Middle frontal gyrus (tissue), 1 donor: ENCODE results near the gene NEU2.
"Not testable (repeated sequence)": the region's sequence is repeated elsewhere in the genome, so short reads cannot be mapped to it uniquely, and the experiment has no call there.

Experiments used
- DNase-seq: peaks from one replicate; pipeline ENCODE4 v3.0.0-alpha.2; 2015; ENCODE audit warnings: low spot score; ENCODE audit errors: extremely low spot score

The NEU2 gene

DNA sequence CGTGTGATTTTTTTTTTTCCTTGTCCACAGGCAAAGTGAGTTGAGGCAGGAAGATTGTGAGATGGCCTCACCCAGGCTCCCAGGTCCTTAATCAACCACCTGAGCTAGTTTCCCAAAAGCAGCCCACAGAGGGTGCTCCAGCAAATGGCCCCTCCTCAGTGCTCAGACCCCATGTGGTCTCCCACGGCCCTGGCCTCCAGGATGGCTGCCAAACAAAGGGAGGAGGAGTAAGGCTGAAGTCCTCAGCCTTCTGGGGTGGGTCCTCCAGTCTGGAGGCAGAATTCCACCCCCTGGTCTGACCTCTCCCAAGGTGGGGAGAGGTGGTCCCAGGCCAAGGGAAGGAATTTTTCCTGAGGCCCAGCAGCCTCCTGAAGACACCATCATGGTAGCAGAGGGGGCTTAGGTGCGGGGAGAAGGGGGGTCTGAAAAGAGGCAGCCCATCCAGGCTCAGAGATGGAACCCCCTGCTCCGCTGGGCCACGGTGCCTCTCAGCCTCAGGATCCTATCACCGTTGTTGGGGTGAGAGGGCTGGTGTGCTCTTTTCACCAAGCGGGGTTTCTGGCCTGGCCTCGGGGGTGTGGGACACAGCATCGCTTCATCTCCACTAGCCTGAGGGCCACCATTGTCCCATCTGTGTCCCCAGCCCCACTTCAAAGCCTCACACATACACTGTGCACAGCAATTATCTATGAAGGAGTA lies 21.8 kb upstream of the NEU2 start:
- no peak for DNase-seq

DNA sequence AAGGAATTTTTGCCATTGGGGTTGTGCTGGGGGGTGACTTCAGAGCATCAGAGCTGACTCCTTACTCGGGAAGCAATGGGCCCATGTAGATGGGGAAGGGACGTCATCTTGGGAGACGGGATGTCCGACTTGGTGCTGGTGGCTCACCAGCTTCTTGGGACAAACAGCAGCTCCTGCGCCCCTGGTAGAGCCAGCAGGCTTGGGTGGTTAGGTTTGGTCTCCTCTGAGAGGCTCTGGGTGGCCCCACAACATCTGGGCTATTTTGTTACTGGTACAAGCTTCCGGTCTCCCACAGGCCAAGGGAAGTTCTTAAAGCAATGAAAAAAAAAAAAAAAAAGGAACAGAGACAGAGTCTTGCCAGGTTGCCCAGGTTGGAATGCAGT lies 21.2 kb upstream of the NEU2 start:
- no peak for DNase-seq

DNA sequence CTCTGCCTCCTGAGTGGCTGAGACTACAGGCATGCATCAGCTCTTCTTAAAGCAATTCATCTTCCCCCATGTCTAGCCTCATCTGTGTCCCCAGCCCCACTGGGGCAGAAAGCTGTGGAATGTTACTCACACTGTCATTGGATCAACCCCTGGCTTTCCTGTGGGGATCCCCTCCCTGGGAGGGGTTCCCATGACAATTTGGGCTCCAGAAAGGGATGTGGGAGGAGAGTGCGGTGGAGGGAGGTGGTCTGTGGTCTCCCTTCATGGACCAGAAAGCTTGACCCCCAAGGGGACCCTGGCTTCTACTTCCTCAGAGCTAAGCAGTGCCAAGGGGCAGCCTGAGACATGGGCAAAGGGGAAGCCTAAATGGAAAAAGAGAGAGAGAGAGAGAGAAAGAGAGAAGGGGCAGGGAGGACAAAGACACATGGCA lies 20.8 kb upstream of the NEU2 start:
- no peak for DNase-seq

DNA sequence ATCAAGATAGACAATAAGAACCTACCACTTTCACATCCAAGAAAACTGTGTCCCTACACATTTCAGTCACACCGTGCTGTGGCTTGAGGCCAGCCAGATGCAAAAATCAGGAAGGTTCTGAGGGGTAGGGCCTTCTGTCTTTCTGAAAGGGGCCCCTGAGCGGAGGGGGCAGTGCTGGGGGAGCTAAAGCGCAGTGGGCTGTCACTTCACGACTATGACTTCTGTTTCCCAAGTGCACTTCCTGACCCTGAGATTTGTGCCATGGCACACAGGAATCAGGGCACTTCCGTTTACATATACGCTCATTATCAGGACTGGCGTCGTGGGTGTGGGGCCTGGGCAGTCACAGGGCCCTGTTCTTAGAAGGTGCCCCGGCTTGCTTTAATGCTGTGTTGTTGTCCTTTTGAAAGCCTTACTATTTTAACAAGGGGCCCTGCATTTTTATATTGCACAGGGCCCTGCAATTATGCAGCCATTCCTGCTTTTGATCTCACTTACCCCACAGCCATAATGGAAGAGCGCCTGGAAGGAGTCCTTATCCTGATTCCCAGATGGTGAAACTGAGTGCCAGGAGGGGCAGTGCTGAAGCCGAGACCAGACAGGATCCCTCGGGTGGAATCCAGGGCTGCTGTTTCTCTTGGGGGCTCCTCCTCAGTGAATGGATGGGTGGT lies 20.0 kb upstream of the NEU2 start:
- no peak for DNase-seq

DNA sequence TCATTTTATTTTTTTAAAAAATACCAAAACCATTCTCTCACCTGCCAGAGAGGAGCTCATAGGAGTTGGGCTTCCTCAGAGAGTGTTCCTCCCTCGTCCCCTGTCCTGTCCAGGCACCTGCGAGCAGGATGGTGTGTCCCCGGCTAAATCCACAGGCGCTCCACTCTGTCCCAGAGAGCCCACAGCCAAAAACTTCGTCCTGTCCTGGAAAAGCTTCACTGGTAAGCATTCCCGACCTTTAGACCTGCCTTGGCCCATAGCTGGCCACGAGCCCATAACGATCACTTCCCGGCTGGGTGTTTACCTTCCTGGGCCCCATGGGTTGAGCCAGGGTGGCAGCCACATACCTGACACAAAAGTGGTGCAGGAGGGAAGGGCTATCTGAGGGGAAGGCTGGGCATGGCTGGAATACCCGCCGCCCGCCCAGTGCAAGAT lies 19.4 kb upstream of the NEU2 start, which contains the start of gene NGEF:
Gene NGEF (minus strand): TSS at position 230 of the 435 bp plus-strand sequence. CDS start 38,366 bp downstream, outside the sequence.
- no peak for DNase-seq

DNA sequence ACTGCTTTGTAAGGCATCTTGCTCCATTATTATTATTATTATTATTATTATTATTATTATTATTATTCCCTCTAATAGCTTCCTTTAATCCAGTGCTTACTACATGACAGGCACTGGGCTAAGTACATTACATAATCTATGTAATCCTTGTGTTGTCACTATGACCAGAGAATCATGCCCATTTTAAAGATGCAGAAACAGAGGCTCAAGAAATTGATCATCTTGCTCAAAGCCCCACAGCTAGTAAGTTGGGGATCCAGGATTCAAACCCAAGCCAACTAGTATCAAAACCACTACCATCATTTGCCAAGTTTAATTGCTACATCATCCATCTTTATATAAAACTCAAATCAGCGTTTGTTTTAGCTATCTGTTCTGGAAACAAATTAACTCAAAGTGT lies 18.8 kb upstream of the NEU2 start:
- no peak for DNase-seq

DNA sequence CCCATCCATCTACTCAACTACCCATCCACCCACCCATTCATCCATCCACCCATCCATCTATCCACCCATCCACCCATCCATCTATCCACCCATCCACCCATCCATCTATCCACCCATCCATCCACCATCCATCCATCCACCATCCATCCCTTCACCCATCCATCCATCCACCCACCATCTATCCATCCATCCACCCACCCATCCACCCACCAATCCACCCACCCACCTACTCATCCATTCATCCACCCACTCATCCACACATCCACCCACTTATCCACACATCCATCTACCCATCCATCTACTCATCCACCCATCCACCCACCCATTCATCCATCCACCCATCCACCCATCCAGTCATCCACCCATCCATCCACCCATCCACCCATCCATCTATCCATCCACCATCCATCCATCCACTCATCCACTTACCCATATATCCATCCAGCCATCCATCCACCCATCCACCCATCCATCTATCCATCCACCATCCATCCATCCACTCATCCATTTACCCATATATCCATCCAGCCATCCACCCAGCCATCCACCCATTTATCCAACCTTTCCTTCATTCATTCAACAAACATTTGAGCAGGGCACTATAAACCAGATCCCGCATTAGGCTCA lies 17.3 kb upstream of the NEU2 start:
- DNase-seq = no peak

DNA sequence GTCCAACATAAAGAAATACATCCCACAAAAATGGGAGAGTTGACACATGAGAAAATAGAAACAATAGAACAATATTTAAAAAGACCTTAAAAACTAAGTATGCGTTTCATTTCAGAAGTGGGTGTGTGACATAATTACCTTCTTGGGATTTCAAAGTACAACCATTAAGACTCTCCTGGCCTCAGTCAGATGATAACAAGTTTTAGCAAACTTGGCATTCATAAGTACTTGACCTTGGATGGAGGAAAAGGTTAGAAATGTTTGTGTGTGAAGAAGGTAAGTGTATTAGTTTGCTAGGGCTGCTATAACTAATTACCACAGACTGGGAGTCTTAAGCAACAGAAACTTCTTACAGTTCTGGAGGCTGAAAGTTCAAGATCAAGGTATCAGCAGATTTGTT lies 14.5 kb upstream of the NEU2 start:
- no peak for DNase-seq

DNA sequence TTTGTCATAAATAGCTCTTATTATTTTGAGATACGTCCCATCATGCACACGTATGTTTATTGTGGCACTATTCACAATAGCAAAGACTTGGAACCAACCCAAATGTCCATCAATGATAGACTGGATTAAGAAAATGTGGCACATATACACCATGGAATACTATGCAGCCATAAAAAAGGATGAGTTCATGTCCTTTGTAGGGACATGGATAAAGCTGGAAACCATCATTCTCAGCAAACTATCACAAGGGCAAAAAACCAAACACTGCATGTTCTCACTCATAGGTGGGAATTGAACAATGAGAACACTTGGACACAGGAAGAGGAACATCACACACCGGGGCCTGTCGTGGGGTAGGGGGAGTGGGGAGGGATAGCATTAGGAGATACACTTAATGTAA lies 12.9 kb upstream of the NEU2 start:
- DNase-seq = not testable (repeated sequence)

DNA sequence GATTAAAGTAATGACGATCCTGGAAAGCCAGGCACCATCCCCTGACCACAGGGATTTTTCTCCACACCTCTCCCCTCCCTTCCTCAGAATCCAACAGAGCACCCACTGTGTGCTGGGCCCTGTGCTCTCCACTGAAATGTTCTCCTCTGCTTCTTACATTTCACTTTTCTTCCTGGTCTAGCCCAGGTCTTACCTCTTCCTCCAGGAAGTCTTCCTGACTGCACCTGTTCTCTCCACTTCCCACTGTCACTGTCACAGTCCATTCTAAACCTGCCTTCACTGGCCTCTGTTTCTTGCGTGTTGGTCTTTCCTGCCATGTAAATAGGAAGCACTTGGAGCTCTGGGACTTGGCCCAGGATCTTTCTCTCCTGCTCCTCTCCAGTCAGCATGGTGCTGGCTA lies 12.0 kb upstream of the NEU2 start:
- DNase-seq = no peak

DNA sequence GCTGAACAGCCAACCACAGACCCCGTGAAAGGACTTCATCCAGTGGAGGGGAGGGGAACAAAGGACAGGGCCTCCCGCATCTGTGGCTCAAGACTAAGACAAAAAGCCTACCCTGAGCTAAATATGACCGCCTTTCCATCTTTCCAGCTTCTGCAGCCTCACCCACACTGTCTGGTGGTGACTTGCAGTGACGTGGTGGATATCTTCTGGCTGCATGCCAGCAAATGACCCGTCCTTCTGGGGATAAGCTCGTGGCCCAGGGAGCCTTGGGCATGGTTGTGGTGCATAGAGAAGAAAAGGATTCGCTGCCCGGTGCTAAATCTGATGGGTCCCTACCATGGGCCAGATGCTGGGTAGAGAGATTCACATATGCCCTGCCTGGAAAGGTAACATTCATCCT lies 10.7 kb upstream of the NEU2 start:
- no peak for DNase-seq

DNA sequence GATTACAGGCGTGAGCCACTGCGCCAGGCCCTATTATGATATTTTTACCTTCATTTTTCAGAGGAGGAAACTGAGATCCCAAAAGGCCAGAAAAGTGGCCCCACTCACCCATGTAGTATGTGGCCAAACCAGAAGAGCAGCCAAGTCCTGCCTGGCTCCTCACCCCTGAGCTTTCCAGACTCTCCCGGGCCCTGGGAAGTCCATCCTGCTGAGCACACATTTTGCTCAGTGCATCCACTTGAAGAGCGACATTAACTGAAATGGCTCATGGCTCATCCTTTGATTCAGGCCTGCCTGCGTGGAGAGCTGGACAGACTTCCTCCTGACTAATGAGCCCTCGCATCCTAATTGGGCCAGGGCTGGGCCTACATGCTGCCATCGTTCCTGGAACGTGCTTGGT lies 9.9 kb upstream of the NEU2 start:
- DNase-seq = no peak

DNA sequence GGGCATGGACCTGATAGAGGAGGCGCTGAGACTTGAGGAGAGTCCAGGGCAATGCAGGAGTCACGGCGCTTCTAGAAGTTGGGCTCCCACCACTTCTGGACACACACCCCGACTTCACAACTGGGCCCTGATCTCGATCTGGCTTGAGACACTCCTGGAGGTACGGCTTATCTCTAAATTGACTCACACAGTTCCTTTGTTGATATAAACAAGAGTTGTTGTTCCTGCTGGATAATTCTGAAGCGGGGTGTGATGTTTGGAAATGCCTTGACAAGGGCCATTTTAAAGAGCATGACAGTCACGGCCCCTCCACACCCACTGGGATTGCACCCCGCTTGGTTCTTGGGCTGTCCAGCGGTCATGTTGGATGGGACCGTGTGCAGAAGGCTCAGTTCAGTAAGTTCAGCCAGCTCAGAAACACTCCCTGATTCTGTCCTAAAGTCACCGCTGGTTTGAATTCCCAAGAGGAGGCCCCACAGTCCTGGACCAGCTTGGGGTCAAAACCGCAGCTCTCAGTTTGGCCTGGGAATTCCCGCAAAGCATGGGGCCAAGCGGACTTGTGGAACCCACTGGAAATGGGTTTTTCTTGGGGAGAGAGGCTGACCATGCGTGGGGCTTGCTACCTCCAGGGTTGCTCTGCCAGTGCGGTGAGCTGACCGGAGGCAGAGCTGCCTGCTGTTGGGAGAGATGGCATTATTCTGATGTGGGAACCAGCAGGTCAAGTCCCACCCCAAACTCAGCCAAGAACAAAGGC lies 9.3 kb upstream of the NEU2 start:
- DNase-seq = no peak

DNA sequence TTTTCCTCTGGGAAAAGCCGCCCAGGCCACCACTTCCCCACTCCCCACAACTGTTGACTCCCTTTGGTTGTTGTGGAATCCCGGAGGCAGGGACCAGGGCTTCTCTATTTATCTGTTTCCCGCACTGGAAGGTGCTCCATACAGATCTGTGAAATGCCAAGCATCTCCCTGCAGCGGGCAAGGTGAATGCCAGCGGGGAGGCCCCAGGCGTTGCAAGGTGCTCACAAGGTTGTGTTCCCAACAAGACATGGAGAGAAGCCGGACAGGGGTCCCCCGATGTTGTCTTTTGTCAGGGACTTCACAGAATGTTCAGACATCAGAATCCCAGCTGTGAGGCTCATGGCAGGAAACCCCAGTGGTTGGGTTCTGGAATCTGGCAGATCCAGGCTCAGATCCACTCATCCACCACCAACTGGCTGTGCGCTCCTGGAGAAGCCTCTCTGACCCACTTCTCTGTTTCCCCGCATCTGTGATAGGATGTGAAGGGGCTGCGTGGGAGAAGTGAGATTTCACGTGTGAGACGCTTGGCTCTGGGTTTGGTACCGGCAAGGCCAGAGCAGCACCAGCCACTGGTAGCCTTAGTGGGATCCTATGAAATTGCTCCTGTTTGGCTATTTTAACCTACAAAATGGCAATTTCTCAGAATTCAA lies 8.6 kb upstream of the NEU2 start:
- no peak for DNase-seq

DNA sequence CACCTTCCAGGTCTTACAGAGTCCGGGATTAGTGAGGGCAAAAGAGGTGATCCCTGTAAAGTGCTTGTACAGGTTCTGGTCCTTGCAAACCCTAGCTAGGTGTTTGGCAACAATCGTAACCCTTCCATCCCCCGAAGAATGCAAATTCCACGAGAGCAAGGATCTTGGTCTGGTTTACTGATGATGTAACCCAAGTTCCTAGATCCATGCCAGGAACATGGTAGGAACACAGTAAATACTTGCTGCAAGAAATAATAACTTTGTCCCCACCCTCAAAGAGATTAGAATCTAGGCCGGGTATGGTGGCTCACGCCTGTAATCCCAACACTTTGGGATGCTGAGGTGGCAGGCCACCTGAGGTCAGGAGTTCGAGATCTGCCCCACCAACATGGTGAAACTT lies 6.8 kb upstream of the NEU2 start:
- DNase-seq = no peak

DNA sequence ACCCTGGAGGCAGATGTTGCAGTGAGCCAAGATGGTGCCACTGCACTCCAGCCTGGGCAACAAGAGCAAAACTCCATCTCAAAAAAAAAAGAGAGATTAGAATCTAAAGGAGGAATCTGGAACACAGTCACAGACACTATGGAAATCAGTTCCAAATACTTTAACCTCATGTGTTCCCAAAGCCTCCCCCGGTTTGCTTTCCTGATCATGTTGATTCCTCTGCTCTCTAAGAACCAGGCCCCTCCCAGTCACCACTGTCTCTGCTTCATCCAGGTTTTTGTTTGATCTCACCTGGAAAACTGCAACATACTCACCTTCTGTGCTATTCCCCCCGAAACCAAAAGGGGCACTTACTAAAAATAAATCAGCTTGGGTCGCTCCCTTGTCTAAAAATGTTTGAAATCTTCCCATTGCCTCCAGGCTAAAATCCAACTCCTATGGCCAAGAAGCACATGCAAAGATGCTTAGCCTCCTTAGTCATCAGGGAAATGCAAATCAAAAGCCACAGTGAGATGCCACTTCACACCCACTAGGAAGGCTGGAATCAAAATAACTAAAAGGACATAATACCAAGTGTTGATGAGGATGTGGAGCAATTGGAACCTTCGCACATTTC lies 6.2 kb upstream of the NEU2 start:
- DNase-seq = no peak

DNA sequence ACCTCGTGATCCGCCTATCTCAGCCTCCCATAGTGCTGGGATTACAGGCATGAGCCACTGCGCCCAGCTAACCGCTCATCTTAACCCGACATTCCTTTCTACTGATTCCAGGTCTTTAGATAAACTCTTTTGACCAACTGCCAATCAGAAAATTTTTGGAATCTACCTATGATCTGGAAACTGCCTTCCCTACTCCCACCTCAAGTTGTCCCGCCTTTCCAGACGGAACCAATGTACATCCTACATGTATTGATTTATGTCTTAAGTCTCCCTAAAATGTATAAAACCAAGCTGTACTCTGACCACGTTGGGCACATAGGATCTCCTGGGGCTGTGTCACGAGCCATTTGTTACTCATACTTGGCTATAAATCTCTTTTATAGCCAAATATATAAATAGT lies 3.2 kb upstream of the NEU2 start:
- no peak for DNase-seq

DNA sequence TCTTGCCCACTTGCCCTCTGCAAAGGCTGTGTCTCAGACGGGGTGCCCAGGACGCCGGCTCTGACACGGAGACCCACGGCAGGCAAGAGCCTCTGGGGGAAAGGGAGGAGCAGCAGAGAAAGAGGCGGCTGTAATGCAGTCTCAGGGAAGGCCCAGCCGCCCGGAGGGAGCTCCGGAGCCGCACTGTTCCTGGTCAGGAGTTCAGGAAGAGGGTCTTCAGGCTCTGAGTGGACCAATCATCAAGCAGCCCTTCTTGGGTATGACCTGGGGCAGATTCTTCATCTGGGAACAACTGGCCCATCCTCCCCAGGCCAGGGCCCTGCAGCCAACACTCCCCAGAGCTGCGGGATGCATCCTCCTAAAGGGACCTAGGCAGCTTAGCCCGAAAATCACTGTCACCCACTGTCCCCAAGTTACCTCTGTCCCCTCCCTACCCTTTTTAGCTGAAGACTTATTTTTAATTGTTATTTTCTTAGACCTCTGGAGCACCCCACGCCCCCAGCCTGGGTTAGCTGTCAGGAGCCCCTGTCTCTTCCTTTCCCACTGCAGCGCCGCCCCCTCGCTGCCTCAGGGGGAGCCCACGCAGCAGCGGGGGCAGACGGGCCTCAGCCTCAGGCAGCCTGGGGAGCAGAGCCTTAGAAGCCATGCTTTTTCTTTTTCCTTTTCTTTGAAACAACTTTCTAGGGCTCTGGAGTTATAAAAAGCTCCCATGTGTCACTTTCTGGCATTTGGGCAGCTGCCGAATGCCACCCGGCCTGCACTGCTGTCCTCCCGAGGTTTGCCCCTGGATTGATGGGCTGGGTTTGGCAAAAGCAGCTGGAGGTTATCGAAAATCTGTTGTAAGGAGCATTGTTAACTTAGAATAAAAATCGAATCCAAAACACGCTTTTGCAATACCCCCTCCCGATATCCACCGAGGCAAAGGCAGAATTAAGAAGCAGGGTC lies 644 bp upstream of the NEU2 start:
- DNase-seq = no peak

DNA sequence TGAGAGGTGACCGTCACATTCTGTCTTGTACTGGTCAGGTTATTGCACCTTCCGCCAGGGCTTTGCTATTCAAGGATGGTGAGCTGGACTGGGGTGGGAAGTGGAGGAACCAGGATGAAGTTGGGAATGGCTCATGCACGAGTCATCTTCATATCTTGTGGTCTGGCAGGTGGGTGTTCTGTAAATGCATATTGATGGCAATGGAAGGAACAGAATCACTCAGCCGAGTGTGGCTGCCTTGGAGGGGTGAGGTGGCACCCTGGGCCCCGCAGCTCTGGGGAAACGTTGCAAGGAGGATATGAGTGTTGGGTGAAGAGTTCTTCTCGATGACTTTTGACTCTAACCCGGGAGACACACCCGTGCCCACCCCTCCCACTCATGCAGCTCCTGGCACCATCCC lies 1.2 kb downstream of the NEU2 start:
- DNase-seq = no peak
